HFFc6 (cell line): ENCODE data around the gene ERC2. TPM values are rescaled to one million over a fixed set of nuclear protein-coding genes. Genes with fewer than 3 reads are reported as not detected.

ENCODE experiments used
- DNase-seq: peaks from one replicate; pipeline ENCODE4 v3.0.0-alpha.2; 2018
- H3K27ac Mint-ChIP-seq: 2 replicates; pipeline ENCODE4 v1.8.0; 2020; ENCODE audit warnings: mild to moderate bottlenecking, mixed read lengths
- H3K27me3 Mint-ChIP-seq: 2 replicates; pipeline ENCODE4 v1.8.0; 2021; ENCODE audit warnings: mild to moderate bottlenecking, moderate library complexity, mixed read lengths; ENCODE audit not compliant: insufficient read depth
- H3K36me3 Mint-ChIP-seq: 2 replicates; pipeline ENCODE4 v1.8.0; 2021; ENCODE audit warnings: low read depth, mixed read lengths
- H3K4me1 Mint-ChIP-seq: 2 replicates; pipeline ENCODE4 v1.8.0; 2020; ENCODE audit warnings: low read depth, mixed read lengths
- H3K4me3 Mint-ChIP-seq: 2 replicates; pipeline ENCODE4 v1.8.0; 2020; ENCODE audit warnings: mild to moderate bottlenecking, moderate library complexity, mixed read lengths
- H3K9me3 Mint-ChIP-seq: 2 replicates; pipeline ENCODE4 v1.8.0; 2020; ENCODE audit warnings: mild to moderate bottlenecking, mixed read lengths
- CTCF ChIP-seq: fragments of 200-600 bp; sonication (generic); IDR thresholded peaks from 2 replicates; pipeline ENCODE4 v1.5.0; 2021; ENCODE audit warnings: antibody characterized with exemption, mild to moderate bottlenecking
- total RNA-seq, 6 experiments: library from RNA; stranded (reverse); fragmentation: NEBNext Ultra II Directional; extraction: Animal tissue kit (Norgen Biotek cat#: 25700); gene quantifications; 2 replicates in 1 of 6; 3 replicates in 5 of 6; pipeline ENCODE4 v1.2.3, GENCODE V29; 2021

The ERC2 gene
- total RNA-seq, 6 experiments from 2014 or later, result 0.11 TPM; not detected in 5

GRCh38 chr3:55860049-55860721 lies 608.1 kb downstream of the ERC2 start:
- peaks cover 1% of the 10 kb centered on the region; the same call in 1 of the 2 replicates for H3K27me3 Mint-ChIP-seq

DNA sequence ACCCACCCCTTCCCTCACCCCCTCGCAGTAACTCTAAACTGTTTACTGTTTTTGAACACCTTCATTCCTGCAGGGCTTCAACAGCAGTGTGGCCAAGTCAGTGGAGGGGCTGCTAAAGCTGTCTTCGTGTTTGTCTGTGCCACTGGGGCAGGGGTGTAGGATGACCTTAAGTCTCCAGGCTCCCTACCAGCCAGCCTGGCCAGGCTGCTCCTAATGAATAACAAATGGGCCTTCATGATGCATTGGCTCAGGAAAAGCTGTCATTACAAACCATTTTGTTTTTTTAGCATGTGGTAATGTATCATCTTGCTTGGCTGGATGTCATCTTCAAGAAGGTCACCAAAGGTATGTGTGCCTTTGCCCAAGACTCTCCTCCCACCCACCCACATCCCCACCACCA lies 609.0 kb downstream of the ERC2 start:
- peaks cover 1% of the 10 kb centered on the region; the same call in 1 of the 2 replicates for H3K27me3 Mint-ChIP-seq
- TF ChIP-seq CTCF, result no peak
- H3K36me3 Mint-ChIP-seq, result no peaks in the 10 kb centered on the region
- no peaks in the 10 kb centered on the region for H3K4me1 Mint-ChIP-seq
- DNase-seq, result no peak
- H3K4me3 Mint-ChIP-seq, result no peak overlapping the region
- no peak overlapping the region for H3K27ac Mint-ChIP-seq
- H3K9me3 Mint-ChIP-seq, result peaks cover 14% of the 10 kb centered on the region

More at GRCh38 chr3:55860049-55860721, 608.1 kb downstream of the ERC2 start:
- no peak for DNase-seq
- Mint-ChIP-seq H3K36me3 (no peaks in the 10 kb centered on the region), H3K4me3 (no peak overlapping the region), H3K9me3 (peaks cover 11% of the 10 kb centered on the region), H3K4me1 (no peaks in the 10 kb centered on the region), H3K27ac (no peak overlapping the region)
- TF ChIP-seq CTCF, result no peak

GRCh38 chr3:55858727-55859126 lies 609.5 kb downstream of the ERC2 start:
- no peak for DNase-seq
- peaks cover 1% of the 10 kb centered on the region; the same call in 1 of the 2 replicates for H3K27me3 Mint-ChIP-seq
- H3K27ac Mint-ChIP-seq, result no peak overlapping the region
- H3K4me1 Mint-ChIP-seq, result no peaks in the 10 kb centered on the region
- H3K9me3 Mint-ChIP-seq, result peaks cover 15% of the 10 kb centered on the region
- no peak for TF ChIP-seq CTCF
- H3K36me3 Mint-ChIP-seq, result no peaks in the 10 kb centered on the region
- no peak overlapping the region for H3K4me3 Mint-ChIP-seq

DNA sequence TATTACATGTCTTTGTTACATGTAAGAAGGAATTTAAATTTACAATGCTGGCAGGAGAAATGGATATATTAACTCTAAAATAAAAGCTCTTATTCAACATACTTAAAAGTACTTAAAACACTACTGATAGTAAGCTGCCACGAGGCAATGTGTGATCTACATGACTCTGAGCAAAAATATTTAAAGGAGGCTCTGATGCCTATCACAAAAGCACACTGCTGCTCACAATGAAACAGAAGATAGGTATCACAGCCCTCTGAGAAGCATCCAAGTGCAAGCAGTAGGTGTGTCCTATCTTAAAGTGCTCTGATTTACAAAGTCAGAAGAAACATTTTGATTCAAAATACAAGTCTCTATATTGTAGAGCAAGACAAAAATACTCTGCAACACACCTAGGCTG lies 610.0 kb downstream of the ERC2 start:
- TF ChIP-seq CTCF, result no peak
- H3K4me1 Mint-ChIP-seq, result no peaks in the 10 kb centered on the region
- peaks cover 1% of the 10 kb centered on the region; the same call in 1 of the 2 replicates for H3K27me3 Mint-ChIP-seq
- H3K36me3 Mint-ChIP-seq, result no peaks in the 10 kb centered on the region
- H3K4me3 Mint-ChIP-seq, result no peak overlapping the region
- DNase-seq, result no peak
- no peak overlapping the region for H3K27ac Mint-ChIP-seq
- peaks cover 19% of the 10 kb centered on the region for H3K9me3 Mint-ChIP-seq

DNA sequence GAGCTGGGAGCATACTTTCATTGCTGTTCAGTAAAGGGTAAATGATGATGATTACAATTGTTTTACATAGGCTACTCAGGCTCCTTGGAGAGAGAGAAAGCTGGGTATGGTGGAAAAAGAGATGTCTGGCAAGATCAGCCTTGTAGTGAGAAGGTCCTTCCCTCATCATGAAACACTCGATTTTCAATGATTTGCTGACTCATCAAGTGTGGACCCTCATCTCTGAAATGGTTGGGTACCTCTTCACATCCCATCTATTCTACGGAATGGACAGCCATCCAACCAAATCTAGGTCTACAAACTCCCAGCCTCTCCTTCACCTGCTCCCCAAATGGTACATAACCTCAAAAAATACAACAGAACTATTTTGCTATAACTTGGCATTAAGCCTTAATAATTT lies 610.6 kb downstream of the ERC2 start:
- DNase-seq, result no peak
- no peak overlapping the region for H3K4me3 Mint-ChIP-seq
- TF ChIP-seq CTCF, result no peak
- H3K9me3 Mint-ChIP-seq, result peaks cover 20% of the 10 kb centered on the region
- peaks cover 1% of the 10 kb centered on the region; the same call in 1 of the 2 replicates for H3K27me3 Mint-ChIP-seq
- H3K27ac Mint-ChIP-seq, result no peak overlapping the region
- no peaks in the 10 kb centered on the region for H3K4me1 Mint-ChIP-seq
- no peaks in the 10 kb centered on the region for H3K36me3 Mint-ChIP-seq
